HG03571 (cell line): ENCODE data around the gene CIRBP.
"Not testable (repeated sequence)": the region's sequence is repeated elsewhere in the genome, so short reads cannot be mapped to it uniquely, and the experiment has no call there.

Experiments
- ATAC-seq: cut with Tn5 transposase; IDR thresholded peaks from one replicate; pipeline ENCODE4 v1.9.1; 2021; ENCODE audit not compliant: unreplicated experiment

The CIRBP gene

DNA sequence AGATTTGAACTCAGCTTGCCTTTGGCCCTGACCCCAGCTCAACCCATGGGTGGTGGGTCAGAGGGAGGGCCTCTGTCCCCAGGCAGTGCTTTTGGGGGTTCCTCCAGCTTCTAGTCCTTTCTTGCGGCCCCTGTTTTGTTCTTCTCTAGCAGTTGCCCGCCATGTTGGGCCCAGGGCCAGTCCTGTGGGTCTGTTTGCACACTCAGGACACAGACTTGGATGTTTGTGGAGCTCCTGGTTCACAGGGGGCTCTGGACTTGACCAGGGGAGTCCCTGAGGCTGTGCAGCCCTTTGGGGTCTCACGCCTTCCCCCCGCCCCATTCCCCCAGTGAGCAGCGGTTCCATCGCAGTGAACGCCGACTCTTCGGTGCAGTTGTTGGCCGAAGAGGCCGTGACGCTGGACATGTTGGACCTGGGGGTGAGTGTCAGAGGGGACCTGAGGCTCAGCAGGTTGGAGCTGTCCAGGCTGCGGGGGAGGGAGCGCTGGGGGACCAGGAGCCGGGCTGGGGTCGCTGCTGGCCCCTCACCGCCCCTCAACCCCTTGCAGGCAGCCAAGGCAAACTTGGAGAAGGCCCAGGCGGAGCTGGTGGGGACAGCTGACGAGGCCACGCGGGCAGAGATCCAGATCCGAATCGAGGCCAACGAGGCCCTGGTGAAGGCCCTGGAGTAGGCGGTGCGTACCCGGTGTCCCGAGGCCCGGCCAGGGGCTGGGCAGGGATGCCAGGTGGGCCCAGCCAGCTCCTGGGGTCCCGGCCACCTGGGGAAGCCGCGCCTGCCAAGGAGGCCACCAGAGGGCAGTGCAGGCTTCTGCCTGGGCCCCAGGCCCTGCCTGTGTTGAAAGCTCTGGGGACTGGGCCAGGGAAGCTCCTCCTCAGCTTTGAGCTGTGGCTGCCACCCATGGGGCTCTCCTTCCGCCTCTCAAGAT is 25.1 kb upstream of the CIRBP start:
- ATAC-seq: no peak

DNA sequence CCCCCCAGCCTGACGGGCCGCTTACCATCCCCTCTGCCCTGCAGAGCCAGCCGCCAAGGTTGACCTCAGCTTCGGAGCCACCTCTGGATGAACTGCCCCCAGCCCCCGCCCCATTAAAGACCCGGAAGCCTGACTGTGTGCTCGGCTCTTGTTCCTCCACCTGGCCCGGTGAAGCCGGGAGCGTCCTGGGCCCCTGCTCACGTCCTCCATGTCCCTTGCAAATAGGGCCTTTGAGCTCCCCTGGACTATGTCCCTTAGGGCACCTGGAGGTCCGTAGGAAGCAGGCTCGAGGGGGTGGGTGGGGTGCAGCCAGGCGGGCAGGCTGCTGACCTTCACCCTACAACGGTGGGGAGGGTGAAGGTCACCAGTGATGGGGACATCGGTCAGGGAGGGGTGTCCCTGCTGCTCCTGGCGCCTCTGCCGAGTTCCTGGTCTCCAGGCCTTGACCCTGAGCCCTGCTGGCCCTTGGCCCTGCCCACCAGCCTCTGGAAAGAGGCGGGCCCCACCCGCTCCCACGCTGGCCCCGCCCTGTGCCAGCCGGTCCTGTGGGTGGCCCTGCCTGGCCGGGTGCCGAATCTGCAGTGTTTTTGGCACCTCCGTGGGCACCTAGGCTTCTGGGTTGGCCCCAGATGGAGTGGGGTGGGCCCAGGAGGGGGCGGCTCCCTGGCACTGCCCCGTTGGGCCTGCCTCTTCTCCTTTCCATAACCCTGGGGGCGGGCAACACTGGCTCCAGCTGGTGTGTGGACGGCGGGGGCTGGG is 24.3 kb upstream of the CIRBP start:
- ATAC-seq: no peak

DNA sequence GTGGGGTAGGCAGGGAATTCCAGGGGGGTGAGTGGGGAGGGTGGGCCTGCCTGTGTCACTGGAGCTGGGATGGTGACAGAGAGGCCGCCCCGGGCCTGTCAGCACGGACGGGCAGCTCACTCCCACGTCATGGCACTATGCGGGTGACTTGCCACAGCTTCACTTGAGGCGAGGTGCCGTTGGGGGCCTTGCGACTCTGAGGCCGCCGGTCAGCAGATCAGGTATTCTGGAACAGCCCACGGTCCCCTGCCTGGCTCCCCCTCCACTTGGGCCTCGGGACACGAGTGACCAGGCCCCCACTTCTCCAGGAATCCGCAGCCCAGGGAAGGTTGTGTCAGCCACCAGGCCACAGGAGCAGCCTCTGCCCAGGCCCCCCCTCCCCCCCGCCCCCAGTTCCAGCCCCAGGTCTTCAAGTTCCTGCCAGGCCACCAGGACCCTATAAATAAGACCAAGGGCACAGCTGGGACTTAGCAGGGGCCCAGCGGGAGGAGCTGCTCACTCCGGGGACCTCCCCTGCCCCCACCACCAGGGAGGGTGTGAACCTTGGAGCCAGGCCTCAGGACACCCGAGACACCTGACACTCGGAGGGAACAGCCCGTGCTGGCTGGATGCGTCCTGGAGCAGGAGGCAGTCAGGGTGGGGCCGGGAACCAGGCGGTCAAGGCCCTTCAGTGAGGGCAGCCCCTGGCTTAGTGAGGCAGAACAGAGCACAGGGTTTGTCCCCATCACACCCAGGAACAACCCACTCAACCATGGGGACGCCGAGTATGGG is 23.5 kb upstream of the CIRBP start:
- no peak for ATAC-seq

DNA sequence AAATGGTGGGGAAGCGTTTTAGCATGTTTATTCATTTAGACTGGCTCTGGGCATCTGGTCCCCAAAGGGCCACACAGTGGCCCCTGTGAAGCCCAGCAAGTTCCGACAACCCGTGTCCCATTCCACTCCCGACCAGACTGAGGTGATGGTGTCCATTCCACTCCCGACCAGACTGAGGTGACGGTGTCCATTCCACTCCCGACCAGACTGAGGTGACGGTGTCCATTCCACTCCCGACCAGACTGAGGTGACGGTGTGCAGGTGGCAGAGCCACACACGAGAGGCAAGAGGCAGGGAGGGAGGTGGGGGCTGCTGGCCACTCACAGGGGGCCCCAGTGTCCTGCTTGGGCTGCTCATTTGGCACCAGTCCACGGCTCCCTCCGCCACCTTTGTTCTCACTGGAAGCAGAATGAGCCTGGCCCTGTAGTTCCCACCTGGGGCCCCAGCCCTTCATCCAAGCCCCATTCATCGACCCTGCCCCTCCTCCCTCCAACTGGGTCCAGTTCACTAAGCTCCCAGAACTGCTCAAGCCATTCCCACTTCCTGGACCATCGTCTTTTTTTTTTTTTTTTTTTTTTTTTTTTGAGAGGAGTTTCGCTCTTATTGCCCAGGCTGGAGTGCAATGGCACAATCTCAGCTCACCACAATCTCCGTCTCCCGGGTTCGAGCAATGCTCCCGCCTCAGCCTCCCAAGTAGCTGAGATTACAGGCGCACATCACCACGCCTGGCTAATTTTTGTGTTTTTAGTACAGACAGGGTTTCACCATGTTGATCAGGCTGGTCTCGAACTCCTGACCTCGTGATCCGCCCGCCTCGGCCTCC is 22.7 kb upstream of the CIRBP start:
- ATAC-seq: not testable (repeated sequence)

DNA sequence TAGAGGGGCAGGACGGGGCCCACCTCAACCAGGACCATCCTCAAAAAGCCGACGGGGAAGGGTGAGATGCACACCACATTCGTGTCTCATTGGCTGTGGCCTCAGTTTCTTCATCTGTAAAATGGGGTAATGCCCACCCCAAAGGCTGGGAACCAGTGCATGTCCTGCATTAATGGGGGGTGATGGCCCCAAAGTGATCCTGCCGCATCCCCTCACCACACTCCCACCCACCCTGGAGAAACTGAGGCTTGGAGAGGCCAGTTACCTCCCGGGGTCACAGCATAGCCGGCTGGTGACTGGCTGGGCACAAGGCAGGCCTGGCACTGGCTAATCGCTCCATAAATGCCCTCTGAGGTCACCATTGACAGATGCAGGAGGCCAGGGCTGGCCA is 21.4 kb upstream of the CIRBP start:
- ATAC-seq: no peak

DNA sequence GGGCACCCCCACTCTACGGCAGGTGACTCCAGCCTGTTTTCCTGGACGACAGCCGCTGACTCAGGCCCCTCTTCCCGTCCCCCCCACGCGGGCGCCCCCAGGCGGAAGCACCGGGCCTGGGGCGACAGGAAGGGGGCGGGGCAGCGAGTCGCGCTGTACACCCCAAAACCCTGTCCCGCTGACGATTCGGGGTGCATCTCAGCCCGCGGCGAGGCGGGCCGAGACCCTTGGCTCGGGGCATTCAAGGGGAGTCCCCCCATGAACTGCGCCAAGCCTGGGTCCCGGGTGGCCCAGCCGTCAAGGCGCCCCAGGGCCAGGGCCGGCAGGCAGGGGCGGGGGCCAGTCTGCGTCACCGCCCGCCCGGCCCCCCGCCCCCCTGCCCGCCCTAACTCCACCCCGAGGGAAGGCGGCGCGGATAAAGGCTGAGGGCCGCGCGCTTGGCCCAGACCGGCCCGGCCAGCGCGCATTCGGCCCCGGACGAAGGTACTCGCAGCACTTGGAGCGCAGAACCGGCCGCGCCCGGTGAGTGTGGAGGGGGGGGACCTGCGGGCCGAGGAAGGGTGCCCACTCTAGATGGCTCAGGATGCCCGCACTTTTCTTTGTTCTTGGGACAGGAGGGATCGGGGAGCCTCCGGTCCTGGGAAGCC is 20.9 kb upstream of the CIRBP start, which contains the start of gene MIDN:
MIDN (plus strand) TSS at position 445 of the 647 bp plus-strand sequence. CDS start 1,714 bp downstream, outside the sequence.
- peak; percentile 23 for ATAC-seq

DNA sequence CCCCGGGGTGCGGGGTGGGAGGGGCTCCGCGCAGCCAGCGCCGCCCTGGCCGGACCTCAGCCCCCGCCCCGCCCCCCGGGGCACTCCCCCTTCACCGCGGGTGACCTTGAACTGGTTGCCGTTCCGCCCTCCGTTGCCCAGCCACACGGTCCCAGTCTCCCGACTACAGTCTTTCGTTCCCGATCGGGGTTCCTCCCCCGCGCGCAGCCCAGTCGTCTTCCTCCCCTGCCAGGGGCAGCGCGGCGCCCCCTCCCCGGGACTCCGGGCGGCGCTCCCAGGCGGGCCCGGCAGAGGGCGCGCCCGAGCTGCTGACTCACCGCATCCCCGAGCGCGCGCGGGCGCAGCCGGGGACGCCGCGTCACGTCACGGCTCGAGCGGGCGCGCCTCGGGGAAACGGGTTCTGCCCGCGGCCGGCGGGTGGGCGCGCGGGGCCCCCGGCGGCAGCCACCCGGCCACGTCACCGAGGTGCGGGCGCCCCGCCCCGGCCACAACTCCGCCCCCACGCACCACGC is 20.3 kb upstream of the CIRBP start:
- ATAC-seq: peak; percentile 20

DNA sequence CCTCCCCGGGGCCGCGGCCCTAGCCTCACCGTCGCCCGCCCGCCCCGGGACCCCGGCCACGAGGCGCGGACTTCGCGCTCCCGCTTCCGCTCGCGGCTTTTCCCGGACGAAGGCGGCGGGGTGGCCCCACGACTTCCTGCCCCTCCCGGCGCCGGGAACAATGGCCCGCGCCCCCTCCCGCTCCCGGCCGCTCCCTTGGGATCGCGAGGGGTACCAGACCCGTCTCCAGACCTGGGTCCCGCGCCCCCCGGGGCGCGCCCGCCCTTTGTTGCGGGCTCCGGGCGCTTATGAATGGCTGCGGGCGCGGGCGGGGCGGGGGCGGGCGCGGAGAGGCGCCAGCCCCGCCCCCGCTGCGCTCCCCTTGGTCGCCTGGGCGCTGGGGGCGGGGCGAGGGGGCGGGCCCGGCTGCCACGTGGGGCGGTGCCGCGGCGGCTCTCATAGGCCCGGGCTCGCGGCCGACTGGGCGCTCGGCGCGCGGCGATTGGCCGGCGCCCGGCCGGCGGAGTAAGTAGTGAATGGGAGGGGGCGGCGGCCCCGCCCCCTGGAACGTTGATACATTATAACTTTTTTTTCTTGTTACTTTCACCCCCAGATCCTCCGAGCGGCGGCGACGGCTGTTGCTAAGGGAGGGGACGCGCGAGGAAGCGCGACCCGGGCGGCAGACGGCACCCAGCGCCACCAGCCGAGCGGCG is 19.7 kb upstream of the CIRBP start:
- peak; percentile 43 for ATAC-seq

DNA sequence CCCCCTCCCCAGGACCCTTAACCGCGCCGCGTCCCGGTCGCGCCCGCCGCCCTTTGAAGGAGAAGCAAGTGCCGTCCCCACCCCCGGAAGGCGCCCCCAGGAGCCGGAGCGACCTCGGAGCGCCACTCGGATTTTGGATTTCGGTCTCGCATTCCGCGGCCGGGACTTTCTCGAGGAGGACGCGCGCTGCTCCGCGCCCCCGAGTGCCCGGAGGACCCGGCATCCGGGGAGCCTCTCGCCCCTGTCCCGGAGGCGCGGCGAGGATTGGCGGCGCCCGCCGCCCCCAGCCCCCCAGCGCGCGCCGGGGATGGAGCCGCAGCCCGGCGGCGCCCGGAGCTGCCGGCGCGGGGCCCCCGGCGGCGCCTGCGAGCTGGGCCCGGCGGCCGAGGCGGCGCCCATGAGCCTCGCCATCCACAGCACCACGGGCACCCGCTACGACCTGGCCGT is 19.1 kb upstream of the CIRBP start:
- ATAC-seq: no peak

DNA sequence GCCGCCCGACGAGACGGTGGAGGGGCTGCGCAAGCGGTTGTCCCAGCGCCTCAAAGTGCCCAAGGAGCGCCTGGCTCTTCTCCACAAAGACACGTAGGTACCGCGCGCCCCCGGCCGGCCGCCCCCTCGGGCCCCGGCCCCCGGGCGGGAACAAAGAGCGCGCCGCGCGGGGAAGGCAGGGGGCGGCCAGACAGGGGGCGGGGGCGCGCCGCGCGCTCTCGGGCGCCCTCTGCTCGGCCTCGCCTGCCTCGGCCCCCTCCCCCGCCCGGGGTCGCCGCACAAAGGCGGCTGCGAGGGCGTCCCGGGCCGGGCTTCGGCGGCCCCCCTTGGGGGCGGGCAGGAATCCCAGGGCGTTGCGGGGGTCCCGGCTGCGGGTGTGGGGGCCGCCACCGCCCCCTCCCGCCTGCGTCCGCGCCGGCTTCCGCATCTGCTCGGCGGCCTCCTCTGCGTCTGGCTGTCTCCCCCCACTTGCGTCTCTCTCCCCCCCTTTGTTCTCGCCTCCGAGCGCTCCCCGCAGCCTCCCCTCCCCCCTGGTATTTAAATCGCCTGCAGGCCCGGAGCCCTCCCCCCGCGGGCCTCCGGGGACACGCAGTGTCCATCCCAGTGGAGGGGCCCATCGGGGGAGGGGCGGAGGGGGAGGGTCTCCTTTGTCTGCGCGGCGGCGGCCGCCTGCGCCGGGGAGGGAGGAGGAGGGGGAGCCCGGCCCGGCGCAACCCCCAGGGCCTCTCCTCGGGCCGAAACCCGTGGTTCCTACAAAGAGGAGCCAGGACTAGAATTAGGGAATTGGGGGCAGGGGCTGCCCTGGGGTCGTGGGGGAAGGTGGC is 18.5 kb upstream of the CIRBP start:
- no peak for ATAC-seq

DNA sequence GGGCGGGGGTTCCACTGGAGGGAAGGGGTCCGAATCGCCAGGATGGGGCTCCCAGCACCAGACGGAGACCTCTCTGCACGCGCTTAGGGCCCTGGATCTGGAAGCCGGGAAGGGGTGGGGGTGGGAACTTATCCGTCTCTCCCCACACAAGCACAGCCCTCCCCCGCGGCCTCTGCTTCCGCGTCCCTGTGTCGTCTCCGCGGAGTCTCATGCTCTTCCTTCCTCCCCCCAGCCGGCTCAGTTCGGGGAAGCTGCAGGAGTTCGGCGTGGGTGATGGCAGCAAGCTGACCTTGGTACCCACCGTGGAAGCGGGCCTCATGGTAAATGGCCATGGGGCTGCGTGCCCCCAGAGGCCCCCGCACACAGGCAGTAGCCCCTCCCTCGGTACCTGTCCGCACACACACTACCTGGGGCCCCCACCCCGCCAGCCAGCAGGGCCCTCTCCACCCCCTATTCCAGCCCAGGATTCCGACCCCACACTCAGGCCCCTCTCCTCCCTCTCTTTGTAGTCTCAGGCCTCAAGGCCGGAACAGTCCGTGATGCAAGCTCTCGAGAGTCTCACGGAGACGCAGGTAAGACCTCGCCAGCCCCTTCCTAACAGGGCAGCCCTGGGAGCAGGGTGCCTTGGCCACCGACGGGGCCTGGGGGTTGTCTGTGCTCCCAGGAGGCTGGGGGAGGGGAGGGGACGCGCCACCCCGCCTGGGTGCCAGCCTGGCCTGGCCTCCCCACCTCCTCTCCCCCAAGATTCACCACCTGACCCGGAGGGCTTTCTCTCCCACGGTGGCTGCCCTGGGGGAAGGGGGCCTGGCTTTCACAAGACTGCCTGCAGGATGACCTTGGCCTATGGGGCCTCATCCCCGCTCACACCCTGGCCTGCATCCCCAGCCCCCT is 17.6 kb upstream of the CIRBP start:
- no peak for ATAC-seq

DNA sequence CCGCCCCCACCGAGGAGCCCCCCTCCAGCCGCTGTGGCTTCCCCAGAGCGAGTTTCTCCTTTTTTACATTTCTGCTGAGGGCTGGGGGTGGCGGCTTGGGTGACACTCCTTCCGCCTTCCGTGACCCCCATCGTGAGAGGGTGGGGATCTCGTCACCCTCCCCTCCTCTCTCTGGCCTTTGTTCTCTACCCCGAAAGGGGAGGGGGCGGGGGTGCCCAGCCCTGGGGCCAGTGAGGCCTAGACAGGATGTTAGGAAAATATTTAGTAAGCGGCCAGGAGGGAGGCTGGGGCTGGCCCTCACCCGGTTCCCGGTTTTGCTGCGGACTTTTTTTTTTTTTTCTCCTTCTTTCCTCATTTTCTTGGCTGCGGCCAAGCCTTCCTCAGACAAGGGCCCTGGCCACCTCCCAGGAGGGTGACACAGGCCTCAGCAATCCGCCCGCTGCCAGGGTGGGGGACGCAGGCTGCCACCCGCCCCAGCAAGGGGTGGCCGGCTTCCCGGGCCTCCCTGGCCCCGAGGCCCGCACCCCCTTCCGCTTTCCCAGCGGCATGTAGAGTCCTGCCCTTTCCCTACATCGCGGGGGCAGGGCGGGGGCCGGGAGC is 16.8 kb upstream of the CIRBP start:
- ATAC-seq: no peak

DNA sequence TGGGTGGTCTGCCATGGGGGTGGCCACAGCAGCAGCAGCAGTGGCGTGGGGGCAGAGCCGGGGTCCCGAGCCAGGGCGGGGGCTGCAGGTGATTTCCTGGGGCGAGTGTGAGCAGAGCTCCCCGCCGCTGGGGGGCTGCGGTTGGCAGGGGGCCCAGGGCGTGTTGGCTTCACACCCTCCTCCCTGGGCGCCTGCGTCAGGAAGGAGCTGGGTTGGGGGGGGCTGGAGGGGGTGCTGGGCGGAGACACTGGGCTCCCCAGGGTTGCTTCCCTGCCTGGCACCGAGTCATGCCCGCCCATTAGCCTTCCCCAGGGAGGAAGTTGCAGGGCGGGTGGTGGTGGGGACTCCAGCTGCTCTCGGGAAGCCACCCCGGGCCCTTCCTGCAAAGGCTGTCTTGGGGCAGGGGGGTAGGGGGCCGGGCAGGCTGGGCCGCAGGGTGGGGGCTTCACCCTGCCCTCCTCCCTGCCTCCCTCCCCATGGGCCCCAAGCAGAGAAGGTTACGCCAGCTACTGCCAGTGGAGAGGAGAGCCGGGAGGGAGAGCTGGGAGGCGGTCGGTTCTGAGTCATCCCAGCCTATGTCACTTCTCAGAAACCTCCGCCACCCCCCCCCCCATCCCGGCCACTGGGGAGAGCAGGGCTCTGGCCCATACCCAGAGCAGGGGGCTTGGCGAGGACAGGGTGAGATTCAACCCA is 16.2 kb upstream of the CIRBP start:
- ATAC-seq: no peak

DNA sequence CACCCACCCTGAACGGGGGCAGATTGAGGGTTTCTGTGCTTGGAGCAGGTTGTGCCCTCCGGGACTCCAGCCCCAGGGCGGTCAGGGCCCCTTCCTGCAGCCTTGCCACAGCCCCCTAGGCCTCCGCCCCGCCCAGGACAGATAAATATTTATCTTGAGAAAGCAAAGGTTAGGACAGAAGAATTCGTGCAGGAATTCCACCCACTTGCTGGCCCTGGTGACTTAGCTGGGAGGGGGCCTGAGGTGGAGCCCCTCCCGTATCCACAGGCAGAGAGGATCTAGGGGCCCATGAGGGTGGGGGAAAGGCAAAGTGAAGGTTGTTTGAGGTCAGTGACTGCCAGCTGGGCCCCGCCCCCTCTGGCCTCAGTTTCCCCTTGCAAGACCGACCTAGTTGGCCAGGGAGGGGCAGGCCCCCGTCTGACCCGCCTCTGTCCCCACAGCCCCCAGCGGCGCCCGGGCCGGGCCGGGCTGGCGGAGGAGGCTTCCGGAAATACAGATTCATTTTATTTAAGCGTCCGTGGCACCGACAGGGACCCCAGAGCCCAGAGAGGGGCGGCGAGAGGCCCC is 15.5 kb upstream of the CIRBP start:
- ATAC-seq: no peak

DNA sequence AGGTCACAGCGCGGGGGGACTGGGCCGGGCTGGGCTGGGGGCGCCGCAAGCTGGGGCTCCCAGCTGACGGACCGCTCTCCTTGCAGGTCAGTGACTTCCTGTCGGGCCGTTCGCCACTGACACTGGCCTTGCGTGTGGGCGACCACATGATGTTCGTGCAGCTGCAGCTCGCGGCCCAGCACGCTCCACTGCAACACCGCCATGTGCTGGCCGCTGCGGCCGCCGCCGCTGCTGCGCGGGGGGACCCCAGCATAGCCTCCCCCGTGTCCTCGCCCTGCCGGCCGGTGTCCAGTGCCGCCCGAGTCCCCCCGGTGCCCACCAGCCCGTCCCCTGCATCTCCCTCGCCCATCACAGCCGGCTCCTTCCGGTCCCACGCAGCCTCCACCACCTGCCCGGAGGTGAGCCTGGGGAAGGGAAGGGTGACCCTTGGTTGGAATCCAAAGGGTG is 15.0 kb upstream of the CIRBP start:
- no peak for ATAC-seq
